HG03060 (cell line): Measurements from ENCODE around the gene HDAC4.

Experiments used
- ATAC-seq: cut with Tn5 transposase; IDR thresholded peaks from one replicate; pipeline ENCODE4 v1.9.1; 2021; ENCODE audit warnings: low read depth, moderate number of reproducible peaks; ENCODE audit not compliant: unreplicated experiment

Gene HDAC4

DNA sequence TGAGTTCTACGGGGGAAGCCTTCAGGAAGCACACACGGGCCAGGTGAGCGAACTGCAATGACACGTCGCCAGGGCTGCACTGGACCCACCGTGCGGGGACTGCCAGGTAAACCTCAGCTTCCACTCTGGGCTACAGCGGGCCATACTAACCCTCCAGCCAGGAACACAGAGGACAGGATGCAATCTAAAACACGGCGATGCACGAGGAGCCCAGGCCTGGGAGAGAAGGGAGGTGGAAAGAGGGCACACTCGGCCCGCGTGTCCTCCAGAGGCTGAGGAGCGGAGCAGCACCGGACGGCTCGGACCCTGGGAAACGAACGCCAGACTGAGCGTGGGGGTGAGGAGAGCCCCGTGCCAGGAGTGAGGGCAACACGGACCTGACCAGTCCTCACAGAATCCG is 69.3 kb downstream of the HDAC4 start:
- ATAC-seq: no peak

DNA sequence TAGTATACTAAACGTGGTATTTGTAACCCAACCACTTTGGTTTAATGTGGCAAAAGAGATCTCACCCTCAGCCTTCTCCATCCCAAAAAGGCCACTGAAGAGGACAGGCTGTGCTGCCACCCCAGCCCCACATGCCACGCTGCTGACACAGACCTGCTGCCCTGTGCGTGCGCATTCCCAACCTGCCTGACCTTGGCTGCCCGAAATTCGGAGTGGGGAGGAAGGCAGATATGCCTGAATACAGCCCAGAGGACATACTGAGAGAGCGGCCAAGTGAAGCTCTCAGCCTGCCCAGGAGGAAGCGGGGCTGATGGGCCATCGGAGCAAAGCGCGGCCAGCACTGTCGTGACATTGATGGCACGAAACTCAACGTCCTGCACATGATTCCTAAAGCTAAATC is 70.0 kb downstream of the HDAC4 start:
- ATAC-seq: no peak

DNA sequence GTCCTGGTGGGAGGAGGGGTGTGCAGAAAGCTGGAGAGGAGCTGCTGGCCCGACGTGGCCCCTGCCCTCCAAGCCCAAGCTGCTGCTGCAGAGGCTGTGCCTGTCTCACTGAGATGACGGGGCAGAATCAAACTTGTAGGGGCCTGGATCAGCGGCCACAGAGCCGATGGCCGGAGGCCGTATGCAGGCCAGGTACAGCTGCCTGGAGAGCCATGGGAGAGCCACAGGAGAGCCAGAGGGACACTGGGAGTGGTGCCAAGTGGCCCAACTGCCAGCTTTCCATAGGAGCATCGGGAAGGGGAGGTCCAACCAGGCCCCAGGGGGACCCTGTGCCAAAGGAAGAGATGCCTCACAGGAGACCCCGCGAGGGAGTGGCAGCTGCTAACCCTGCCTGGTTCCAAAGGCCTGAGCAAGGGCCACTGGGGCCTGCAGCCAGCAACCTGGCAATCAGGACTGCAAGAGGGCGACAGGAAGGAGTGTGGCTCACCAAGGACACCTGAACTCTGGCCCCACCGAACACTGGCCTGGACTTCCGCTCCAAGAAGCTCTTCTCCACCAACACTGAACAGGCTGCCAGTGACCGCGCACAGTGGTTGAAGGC is 70.7 kb downstream of the HDAC4 start:
- ATAC-seq: no peak

DNA sequence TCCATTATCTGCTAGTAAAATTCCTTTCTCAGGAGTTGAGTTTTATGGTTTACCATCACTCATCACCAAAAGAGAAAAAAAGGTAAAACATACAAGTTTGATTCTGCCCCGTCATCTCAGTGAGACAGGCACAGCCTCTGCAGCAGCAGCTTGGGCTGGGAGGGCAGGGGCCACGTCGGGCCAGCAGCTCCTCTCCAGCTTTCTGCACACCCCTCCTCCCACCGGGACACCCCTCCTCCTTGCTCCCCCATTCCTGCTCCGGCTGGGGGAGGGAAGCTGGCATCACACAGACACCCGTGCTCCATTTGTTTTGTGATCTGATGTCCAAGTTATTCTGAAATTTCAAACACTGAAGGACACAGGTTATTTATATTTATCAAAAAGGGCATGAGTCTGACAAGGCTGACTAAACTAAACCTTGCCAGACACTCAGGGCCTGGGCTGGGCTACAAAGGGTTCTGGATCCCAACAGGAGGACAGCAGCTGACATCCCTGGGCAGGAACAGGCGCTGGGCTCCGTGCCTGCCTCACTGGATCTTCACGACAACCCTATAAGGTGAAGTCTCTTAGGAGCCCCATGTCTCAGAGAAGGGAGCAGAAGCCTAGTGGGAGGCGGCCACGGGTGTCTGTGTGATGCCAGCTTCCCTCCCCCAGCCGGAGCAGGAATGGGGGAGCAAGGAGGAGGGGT is 71.4 kb downstream of the HDAC4 start:
- no peak for ATAC-seq

DNA sequence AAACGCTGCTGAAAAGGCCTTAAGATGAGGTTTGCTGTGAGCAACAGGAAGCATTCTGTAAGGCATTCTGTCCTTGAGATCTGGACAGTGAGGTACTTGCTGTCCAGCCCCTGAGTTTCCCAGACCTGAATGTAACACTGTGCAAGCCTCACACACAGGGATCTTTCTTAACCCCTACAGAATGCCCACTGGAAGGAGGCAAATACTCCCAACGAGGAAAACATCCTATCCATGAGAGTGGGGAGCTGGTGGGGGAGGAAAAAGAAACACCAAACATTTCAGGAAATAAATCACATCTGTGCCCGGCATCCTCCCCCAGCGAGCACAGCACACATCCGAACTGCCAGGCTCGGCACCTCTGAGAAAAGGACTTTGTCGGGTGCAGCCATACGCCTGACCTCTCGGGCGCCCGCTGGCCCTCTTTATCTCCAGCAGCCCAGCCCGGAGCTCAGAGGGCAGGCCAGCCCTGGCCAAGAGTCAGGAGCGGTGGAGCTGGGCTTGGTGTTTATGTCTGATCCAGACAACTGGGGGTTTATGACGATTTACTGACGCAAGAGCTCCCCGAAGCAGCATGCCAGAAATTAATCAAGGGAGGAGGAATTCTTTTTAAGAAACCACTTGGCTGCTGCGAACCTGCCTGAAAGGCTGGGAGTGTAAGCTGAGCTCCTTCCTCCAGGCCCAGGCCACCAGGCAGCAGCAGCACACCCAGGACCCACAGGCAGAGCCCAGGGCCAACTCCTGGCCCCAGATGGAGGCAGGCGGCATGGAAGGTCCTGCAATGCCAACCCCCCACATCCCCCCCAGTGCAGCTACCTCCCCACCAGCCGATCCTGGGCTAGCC is 72.2 kb downstream of the HDAC4 start:
- no peak for ATAC-seq

DNA sequence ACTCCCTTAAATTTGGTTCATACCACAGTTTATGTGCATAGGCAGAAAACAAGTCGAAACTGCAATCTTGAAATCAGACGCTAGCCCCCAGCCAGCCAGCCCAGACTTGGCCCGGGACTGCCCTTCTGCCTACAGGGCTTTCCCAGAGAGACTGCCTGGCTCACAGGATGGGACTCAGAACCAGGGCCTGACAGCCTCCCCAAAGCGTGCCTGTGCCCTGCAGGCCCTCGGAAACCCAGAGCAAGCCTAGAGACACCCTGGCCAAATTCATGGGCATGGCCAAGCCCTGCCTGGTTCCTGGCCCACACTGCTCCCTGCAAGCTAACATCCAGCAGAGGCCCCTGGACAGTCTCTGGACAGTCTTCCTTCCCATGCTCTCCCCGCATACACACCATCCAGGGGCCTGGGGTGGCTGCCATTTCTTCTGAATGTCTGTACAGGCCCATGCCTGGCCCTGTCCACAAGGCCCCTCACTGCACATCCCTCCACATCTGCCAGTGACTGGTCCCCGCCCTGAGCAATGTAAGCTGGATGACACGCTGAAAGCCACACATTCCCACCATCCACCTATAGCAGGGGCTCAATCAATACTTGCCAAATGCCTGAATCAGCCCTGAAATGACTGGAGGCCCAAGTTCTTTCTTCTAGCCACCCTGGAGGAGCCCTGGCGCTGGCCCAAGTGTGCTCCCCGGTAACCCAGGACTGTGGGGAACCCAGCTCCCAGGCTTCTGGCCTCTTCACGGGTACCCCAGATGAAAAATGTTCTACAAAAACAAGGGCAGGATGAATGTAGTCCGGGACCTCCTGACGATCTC is 73.1 kb downstream of the HDAC4 start:
- ATAC-seq: no peak

DNA sequence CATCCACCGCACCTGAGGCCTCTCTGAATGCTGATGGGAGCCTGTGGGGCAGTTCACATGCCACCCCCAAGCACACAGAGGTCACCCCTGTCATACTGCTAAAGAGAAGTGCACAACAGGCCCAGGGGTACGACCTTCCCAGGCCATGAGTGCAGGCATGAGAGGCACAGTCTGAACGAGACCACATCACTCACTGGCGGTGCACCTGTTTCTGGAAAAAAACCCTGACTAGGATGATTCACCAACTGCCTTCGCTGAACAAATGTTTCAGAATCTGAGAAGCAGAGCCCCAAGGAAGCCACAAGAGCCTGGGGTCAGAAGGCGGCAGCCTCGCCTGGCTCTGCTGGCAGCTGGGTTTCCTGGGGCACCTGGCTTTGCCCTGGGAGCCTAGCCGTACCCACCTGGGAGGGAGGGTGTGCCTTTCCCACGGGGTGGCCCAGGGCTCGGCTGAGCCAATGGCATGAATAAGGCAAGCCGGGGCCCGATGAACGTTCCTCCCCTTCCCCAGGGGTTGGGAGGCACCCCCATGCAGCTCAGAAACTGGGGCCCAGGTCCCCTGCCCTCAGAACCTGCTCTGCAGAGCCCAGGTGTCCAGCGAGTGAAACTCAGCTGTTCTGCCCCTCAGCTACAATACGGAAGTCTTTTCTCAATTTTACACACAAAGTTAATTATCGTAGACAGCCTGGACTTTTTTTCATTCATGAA is 73.8 kb downstream of the HDAC4 start:
- ATAC-seq: no peak

DNA sequence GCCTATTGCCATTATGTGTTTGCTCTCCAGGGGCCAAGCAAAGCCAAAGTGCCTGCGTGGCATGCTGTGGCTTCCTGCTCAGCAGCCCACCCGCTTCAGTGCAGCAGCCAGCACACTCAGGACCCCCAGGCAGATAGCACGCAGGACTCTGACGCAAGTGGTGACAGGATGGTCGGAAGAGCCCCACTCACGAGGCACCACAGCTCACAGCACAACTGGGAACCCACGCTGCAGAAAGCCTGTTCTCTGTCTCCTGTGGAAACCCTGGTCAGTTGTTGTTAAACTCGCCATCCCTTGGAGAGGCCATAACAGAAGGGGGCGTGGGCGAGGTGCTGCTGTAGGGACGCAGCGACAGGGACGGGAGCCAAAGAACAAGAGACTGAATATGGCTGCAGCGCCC is 76.4 kb downstream of the HDAC4 start:
- no peak for ATAC-seq

DNA sequence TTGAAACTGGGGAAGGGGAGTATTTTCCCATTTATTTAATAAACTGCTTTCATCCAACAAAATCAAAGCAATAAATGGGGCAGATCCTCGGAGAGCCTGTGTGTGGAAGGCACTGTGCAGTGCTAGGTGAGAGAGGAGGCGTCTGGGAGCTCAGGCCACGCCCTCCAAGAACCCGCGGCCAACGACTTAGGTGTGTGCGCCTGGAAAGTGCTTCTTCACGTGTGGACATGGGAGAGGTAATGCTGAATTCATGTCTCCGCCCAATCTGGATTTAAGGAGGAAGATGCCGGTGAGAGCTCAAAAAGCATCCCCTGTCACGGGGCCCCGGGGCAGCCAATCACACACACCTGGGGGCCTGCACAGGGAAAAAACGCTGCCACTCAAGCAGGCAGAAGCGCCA is 77.4 kb downstream of the HDAC4 start:
- ATAC-seq: no peak

DNA sequence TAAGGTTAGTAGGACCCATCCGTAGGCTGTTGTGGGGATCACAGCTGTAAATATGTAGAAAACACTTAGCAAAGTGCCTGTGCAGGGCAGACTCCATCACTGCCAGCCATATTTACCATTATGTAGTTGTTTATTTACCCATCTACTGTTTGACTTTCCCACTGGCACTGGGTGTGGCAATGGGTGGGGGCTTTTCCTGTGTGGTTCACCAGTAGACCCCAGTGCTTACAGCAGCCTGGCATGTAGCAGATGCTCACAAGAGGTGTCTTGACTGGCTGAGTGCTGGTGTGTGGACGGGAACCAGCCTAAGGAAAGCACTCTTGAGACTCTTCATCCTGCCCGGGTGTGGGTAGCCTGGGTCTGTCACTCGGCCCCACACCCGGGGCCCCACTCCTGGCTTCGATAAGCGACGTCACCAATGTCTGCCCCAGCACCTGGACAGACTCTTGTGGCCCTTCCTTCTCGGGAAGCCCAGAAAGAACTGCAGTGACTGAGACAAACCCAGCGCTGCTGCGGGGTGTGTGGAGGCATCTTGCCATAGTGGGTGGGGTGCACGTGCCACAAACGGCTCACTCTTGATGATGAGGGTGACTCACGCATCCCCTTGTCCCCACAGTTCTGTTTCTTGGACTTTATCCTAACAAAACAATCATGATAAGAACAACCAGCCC is 78.3 kb downstream of the HDAC4 start:
- no peak for ATAC-seq

DNA sequence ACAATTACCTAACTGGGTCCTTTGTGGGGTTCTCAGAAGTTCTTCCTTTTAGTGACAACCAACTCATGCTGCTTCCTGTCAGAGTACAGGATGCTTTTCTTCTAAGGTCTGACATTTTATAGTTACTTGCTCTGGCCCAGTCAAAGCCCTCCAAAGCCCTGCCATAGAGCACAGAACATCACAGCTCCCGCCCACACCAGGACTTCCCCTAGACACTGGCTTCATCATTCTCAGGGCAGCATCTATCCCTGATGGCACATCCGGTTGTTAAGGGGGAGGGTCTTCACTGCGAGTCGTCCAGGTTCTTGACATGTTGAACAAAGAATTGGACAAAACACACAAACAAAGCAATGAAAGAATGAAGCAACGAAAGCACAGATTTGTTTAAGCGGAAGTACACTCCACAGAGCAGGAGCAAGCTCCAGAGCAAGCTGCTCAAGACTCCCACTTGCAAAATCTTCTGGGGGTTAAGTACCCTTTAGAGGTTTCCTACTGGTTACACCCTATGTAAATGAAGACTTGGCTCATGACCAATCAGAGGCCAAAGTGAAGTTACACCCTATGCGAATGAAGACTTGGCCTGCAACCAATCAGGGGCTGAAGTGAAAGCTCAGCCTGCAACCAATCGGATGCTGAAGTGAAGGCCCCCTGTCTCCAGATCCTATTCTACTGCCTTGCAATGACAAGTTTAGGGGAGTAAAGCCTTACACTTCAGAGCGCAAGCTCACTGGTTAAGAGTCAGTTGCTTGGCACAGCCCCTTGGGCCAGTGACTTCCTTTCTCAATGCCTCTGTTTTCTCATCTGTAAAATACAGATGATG is 79.0 kb downstream of the HDAC4 start:
- no peak for ATAC-seq

DNA sequence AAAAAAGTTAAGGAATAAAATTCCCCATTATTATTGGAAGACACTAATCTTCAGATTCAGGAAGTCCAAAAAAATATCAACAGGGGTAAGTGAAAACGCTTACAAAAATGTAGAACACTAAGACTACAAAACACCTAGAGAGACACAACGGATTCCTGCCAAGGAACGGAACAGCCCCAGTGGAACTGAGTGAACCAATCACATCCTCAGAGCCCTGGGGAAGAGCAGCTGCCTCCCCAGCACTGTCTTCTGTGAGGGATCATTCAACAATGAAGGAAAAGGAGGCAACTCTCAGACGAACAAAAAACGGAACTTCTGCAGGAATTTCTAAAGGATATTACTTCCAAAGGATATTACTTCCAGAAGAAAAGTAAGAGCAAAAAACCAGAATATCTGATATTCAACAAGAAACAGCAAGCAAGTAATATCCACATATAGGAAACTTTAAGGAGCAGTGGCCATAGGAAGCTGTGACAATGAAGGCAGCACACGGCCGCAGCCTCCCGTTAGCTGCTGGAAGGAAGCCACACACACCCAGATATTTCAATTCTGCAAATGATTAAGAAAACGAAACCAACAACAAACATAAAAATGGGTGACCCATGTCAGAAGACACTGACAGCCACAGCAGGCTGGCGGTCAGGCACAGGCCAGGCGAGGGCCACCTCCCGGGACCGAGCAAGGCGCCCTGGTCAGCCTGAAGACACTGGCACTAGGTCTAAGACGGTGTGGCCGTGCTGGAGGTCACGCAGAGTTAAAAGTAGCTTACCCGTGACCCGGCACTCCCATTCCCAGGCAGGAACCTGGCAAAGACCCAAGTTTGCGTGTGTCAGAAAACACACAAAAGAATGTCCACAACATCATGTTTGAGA is 81.8 kb downstream of the HDAC4 start:
- no peak for ATAC-seq

DNA sequence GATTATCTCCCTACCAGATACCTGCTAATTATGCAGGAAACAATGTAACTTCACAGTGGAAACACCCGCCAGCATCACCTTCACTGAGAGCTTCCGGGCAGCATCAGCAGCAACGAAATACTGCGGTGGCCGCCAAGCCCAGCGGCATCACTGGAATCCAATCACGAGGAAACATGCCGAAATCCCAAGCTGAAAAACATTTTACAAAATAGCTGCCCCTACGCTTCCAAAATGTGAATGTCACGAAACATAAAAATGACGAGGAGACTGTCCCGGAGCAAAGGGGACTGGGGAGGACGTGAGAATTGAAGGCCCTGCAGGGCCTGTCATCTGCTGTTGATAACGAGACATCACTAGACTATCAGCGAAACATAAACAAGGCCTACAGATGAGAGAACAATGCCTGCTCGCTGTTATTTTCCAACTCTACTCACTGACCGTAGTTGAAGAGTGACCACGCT is 82.6 kb downstream of the HDAC4 start:
- ATAC-seq: no peak

DNA sequence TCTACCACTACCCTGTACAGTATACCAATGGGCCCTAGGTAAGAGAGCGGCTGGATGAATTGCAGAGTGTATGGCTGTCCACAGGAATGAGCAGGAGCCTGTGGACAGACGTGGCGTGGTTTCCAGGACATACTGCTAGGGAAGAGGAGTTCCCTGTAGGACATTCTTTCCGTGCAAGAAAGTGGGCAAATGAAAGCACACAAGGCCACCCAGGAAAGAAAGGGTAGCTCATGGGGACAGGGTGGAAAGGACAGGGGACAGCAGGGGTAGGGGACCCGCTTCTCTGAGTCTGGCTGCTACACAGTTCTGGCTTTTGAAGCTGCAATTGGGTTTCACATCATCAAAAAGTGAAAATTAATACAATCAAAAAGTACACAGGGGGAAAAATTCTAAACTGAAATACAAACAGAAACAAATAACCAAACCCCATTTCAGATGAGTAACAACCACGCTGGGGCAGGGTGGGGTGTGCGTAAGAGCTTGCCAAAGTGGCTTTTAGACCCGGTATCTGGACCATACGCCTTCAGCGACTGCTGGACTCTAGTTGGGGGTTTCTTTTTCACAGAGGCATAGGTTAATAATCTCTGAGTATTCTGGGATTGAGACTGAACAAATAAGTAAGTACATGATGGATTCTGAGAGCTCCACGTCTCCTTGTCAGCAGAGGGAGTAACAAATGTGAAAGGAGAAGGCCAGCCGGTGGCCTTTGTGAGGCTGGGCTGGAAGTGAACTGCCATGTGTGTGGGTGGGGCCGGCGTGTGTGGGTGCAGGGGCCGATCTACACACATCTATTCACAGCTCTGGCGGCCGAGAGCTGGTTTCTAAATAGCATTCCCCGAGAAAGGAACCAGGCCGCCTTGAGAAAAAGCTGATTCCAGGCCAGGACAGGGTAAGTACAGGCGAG is 84.0 kb downstream of the HDAC4 start:
- no peak for ATAC-seq

DNA sequence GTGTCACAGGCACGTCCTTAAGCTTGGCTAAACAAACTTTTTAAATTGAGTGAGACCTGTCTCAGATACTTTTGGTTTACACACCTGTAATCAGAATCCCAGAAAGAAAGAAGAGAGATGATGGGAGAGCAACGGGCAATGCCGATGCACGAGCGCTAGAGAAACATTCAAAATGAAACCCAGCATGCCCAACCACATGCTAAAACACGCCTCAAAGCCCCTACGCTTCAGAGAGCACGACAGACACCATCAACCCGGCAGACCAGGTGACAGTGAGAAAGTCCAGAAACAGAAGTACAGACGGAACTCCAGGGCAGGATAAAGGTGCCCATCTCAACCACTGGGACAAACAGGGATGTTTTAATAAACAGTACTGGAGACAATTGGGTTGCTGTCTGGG is 85.5 kb downstream of the HDAC4 start:
- ATAC-seq: peak; percentile 62

DNA sequence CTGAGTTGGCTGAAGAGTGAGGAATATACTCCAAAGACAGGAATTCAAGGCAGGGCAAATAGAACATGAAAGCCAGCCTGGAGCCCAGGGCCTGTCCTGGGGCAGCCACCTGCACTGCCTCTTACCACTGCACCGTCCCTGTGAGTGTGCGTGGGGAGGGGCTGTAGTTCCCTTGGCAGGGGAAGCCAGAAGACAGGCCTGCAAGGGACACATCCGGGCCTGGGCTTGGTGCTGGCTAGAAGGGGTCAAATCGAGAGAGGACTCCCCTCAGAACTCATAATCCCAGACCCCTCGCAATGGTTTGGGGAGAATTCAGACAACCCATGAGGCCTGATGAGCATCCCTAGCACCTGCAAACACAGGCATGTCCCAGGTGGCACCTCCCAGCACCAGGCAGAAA is 87.0 kb downstream of the HDAC4 start:
- ATAC-seq: no peak
